ENCODE data around the gene DERA.
"Not testable (repeated sequence)": the region's sequence is repeated elsewhere in the genome, so short reads cannot be mapped to it uniquely, and the experiment has no call there.

DERA gene

GRCh38 chr12:15910864-15911721, at the start of gene DERA:
TSS of gene DERA (plus strand) at chr12:15911332. CDS start at chr12:15911384, 52 bp downstream.
- DNase-seq = peak in 50 of 51 donors; percentile 21 to 79 (median 52)

- DNase-seq = no peak
These were observed 49.7 kb upstream of the DERA start for GRCh38 chr12:15861404-15861803.

- no peak for DNase-seq
These were observed 48.3 kb upstream of the DERA start for GRCh38 chr12:15862840-15863239.

GRCh38 chr12:15863372-15863771, 47.8 kb upstream of the DERA start:
- no peak for DNase-seq

- peak in 1 of 51 donors; percentile 2 for DNase-seq
These were observed 47.1 kb upstream of the DERA start for GRCh38 chr12:15863984-15864383.

- DNase-seq = no peak
These were observed 42.9 kb upstream of the DERA start for GRCh38 chr12:15868186-15868585.

GRCh38 chr12:15873556-15873955, 37.6 kb upstream of the DERA start:
- no peak for DNase-seq

- not testable (repeated sequence) for DNase-seq
These were observed 36.5 kb upstream of the DERA start for GRCh38 chr12:15874556-15875145.

- DNase-seq = no peak
These were observed 35.3 kb upstream of the DERA start for GRCh38 chr12:15875863-15876262.

GRCh38 chr12:15879413-15879812, 31.7 kb upstream of the DERA start:
- DNase-seq = no peak

- no peak for DNase-seq
These were observed 30.4 kb upstream of the DERA start for GRCh38 chr12:15880721-15881120.

- DNase-seq = peak; percentile 76 to 98 (median 95)
These were observed 28.8 kb upstream of the DERA start, which contains the start of gene STRAP for GRCh38 chr12:15882118-15882971. TSS of gene STRAP (plus strand) at chr12:15882387. CDS start at chr12:15882708, 321 bp downstream.

- DNase-seq = peak in 1 of 51 donors; percentile 5
These were observed 27.6 kb upstream of the DERA start for GRCh38 chr12:15883536-15883935.

GRCh38 chr12:15886372-15887042, 24.6 kb upstream of the DERA start:
- DNase-seq = no peak

- DNase-seq = no peak
These were observed 23.9 kb upstream of the DERA start for GRCh38 chr12:15887043-15887817.

GRCh38 chr12:15892645-15893259, 18.4 kb upstream of the DERA start:
- DNase-seq = no peak

- no peak for DNase-seq
These were observed 17.9 kb upstream of the DERA start for GRCh38 chr12:15893260-15893659.

GRCh38 chr12:15896867-15897266, 14.3 kb upstream of the DERA start:
- no peak for DNase-seq

- no peak for DNase-seq
These were observed 13.7 kb upstream of the DERA start for GRCh38 chr12:15897433-15897832.

- DNase-seq = peak in 1 of 51 donors; percentile 26
These were observed 11.8 kb upstream of the DERA start for GRCh38 chr12:15899282-15899870.

Measured in hypothalamus (tissue), 51 donors.